NCI-H748 (cell line): ENCODE measurements around the gene MYH7B.
A peak's percentile ranks its signal among the peaks of the same experiment; 100 is the strongest.

Experiments used
- DNase-seq: peaks from one replicate; lab custom pipeline; 2025; ENCODE audit not compliant: unreplicated experiment; lab: John Stamatoyannopoulos, UW

The MYH7B gene

DNA sequence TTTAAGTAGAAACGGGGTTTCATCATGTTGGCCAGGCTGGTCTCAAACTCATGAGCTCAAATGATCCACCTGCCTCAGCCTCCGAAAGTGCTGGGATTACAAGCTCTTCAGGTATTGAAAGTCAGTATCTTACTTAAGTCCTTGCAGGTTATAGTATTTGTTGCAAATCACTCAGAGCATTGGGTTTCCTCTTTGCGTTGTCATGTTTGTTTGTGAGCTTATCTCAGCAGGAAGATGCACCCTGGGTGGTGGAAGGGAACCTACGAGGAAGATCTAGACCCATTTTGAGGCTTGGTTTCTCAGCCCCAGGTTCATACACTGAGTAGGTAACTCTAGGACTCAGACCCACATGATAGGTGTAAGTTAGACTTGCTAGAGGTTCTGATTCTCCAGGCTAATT lies 18.6 kb downstream of the MYH7B start:
- no peak for DNase-seq

DNA sequence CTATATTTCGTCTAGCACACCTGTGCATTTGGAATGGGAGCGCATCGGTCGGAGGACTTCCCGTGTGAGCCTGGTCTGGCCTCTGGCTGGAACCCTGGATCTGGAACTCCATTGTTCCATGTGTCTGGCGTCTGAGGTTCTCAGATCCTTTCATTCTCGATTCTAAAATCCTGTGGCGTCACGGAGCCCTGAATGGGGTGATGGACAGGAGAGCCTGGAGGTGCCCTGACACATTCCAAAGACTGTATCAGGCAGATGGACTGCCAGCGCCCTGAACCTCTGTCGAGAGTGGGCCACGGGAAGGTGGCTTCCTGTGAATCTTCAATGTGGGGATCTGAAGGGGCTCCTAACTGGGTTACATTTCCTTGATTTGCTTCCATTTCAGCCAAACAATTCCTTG lies 20.6 kb downstream of the MYH7B start:
- no peak for DNase-seq

DNA sequence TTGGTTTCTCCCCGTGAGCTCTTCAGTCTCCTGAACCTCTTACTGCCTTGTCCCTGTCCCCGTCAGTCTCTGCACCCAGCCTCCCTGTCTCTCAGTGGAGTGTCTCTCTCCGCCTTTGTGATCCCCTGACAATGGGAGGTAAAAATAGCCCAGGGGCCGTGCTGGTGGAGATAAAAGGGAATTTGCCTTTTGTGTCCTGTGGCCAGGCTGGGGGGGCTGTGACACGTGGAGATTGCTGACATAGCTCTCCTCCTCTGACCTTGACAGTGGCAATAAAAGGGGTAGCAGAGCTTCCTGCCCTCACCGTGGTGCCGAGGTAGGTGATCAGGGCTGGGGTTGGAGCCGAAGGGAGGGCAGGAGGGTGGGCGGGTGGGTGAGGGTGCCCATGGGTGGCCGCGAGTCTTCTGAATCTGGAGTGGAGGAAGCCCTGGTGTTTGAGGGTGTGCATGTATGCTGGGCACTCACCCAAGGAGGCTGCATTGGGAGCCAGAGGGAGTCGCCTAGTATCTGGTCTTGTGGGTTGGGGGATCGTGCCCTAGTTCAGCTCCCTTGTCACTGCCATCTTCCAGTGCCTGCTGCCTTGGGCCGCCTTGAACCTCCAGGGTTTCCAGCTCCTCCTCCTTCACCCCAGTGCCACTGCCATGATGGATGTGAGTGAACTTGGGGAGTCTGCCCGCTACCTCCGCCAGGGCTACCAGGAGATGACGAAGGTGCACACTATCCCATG lies 21.9 kb downstream of the MYH7B start:
- DNase-seq, result no peak

GRCh38 chr20:34978092-34978744 lies 22.6 kb downstream of the MYH7B start:
- no peak for DNase-seq

DNA sequence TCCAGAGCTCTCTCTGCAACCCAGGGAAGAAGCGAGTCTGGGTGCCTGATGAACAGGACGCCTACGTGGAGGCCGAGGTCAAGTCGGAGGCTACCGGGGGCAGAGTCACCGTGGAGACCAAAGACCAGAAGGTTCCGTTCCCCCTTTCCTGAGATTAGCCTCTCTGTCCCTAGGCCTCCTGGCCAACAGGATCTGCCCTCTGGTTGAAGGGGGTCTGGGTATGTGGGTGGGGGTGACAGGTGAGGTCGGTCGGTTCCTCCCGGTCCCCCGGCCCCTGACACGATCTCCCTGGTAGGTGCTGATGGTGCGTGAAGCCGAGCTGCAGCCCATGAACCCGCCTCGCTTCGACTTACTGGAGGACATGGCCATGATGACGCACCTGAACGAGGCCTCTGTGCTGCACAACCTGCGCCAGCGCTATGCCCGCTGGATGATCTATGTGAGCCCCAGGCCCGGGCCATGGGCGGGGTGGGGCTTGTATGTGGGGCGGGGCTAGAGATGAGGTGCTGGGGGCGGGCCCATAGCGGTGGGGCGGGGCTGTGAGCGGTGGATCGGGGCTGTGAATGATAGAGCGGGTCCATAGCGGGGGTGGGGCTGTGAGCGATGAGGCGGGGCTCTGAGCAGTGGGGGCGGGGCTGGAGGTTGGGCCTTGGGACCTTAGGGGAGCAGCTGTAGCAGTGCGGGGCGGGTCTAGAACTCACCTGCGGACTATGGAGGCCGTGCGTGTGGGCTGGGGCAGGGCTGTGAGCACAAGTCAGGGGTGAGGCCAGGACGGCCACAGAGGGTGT lies 23.9 kb downstream of the MYH7B start:
- DNase-seq, result no peak

DNA sequence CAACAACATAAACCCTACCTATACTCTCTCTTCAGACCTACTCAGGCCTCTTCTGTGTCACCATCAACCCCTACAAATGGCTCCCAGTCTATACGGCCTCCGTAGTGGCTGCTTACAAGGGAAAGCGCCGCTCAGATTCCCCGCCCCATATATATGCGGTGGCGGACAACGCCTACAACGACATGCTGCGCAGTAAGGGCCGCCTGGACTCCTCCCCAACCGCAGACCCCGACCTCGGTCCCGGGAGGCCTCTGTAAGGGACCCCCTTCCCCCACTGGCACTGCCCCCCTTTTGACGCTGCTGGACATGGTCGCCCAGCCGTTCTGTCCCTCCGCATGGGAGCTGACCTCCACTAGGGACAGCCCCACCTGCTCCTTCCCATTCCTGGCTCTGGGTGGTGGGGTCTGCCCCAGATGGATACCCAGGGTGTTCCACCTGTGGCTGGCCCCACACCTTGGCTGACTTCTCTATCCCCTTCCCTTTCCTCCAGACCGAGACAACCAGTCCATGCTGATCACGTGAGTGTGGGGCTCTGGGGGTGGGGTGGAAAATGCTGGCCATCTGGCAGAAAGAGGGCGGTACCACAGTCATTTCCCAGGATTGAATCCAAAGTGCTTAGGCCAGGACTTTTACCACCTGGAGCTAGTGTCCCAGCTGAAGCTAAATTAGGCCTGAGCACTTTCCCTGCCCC lies 25.0 kb downstream of the MYH7B start:
- DNase-seq, result no peak

- no peak for DNase-seq
Observed at GRCh38 chr20:34982270-34983088, 26.8 kb downstream of the MYH7B start.

DNA sequence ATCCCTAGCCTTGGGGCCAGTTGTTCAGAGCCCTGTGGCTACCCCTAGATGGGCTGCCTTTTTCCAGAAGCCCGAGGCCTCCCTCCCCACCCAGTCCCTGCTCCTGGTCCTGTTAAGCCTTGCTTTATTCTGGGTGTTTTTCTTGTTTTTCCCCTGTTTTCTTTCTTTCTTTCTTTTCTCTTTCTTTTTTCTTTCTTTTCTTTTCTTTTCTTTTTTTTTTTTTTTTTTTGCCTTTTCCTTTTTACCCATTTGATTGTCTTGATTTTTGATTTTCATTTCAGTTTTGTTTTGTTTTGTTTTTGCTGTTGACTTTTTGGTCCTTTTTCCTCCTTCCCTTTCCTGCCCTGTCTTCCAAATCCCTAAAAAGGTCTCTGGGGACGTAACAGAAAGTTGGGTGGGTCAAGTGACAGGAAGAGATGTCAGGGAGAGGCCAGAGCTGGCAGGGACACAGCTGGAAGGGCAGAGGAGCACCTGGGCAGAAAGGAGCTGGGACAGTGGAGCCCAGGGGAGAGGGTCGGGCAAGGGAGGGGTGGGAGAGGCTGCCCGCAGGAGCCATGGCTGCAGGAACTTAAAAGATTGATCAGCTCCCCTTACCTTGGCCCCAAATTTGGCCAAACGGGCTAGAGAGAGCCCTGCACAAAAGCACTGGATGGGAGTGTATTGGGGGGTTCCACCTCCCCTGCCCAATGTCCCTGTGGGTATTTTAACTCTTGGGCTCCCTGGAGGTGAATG lies 27.6 kb downstream of the MYH7B start:
- DNase-seq, result no peak

GRCh38 chr20:34983995-34984735 lies 28.5 kb downstream of the MYH7B start:
- peak; percentile 97 for DNase-seq

DNA sequence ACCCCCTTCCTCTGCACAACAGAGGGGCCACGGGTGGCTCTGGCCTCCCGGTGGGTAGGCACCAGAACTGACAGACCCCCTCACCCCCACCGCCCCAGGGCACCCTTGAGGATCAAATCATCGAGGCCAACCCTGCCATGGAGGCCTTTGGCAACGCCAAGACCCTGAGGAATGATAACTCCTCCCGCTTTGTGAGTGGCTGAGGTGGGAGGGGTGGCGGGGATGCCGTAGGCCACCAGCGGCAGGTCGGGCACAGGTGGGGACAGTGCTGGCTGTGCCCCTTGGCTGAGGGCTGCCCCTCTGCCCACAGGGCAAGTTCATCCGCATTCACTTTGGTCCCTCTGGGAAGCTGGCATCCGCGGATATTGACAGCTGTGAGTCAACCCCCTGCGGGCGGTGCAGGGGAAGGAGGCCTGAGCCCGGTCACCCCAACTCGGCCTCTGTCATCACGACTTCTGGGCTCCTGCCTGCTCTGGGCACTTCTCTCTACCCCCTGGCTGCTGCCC lies 29.1 kb downstream of the MYH7B start:
- DNase-seq, result no peak

DNA sequence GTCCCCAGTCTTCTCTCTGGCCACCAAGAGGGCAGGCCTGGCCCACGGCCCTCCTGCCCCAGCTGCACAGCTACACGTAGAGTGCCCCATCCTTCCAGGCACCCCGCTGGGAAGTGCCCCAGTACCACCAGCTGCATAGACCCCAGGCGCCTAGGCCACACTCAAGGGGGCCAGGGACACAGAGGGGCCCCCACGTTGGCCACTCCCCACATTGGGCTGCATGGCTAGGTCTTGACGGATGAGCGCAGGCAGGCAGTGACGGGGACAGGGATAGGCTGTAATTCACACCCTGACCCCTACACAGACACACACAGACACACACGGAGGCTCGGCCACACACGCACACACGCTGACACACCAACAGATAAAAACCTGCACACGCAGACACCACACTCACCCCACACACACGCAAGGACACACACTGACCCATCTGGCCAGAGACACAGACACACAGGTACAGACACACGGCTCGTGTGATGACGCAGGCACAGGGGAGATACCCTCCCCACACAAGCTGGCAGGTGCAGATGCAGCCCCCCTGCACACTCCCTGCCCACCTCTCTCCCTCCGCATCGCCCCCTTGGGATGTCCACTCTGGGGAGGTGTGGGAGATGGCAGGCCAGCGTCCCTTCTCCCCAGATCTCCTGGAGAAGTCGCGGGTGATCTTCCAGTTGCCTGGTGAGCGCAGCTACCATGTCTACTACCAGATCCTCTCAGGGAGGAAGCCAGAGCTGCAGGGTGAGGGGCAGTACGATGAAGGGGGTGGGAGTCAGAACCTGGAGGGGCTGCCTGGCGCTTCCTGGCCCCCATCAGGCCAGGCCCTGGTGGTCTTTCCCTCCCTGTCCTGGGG lies 30.0 kb downstream of the MYH7B start:
- no peak for DNase-seq

DNA sequence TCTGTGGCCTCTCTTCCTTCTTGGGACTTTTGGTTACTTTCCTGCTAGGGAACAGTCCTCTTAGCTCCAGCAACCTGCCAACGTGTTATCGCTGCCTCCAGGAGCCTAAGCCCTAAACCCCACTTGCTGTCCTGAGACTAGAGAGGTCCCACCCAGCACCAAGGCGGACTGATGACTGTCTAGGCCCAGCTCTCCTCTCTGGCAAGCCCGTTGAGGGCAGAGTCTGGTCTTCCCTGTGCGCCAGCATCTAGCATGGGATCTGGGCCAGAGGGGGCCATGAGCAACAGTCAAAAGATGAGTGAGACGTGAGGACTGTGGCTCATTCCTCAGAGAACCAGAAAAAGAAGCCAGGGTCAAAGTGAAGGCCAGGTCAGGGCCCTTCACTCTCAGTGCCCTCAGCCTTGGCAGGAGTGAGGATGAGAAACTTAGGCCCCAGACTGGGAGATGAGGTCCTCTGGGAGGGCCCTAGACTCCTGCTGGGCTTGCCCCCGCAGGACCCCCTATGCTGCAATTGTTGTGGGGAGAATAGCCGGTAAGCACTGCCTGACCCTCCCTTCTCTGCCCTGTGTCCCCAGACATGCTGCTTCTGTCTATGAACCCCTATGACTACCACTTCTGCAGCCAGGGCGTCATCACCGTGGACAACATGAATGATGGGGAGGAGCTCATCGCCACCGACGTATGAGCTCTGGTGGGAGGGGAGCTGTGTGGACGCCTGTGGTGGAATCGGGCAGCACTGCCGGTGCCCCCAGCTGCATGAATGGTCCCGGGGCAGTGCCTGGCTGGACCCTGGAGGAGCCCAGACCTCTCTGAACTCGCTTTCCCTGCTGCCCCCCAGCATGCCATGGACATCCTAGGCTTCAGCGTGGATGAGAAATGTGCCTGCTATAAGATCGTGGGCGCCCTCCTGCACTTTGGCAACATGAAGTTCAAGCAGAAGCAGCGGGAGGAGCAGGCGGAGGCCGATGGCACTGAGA lies 30.9 kb downstream of the MYH7B start:
- DNase-seq, result no peak

- DNase-seq, result no peak
Observed at GRCh38 chr20:34987288-34988190, 31.9 kb downstream of the MYH7B start.

- no peak for DNase-seq
Observed at GRCh38 chr20:34988191-34988540, 32.5 kb downstream of the MYH7B start.

GRCh38 chr20:34989118-34989517 lies 33.5 kb downstream of the MYH7B start:
- DNase-seq, result no peak

- DNase-seq, result no peak
Observed at GRCh38 chr20:34989670-34990069, 34.0 kb downstream of the MYH7B start.
